Activated CD4-positive, CD25-positive, alpha-beta regulatory T cell treated with anti-CD3 and anti-CD28 coated beads, Interleukin-2, amount 50 U/mL, for 24 hours (primary cell): ENCODE results near the gene ATP5F1D.
A peak's percentile ranks its signal among the peaks of the same experiment; 100 is the strongest.

Source experiments
- ATAC-seq, 2 donors: fragments of 150-1000 bp; cut with Tn5 transposase; one replicate each; pipeline ENCODE4 v1.10.0; 2021; ENCODE audit warnings: mild to moderate bottlenecking in 1 of 2, moderate library complexity in 1 of 2

Gene ATP5F1D

DNA sequence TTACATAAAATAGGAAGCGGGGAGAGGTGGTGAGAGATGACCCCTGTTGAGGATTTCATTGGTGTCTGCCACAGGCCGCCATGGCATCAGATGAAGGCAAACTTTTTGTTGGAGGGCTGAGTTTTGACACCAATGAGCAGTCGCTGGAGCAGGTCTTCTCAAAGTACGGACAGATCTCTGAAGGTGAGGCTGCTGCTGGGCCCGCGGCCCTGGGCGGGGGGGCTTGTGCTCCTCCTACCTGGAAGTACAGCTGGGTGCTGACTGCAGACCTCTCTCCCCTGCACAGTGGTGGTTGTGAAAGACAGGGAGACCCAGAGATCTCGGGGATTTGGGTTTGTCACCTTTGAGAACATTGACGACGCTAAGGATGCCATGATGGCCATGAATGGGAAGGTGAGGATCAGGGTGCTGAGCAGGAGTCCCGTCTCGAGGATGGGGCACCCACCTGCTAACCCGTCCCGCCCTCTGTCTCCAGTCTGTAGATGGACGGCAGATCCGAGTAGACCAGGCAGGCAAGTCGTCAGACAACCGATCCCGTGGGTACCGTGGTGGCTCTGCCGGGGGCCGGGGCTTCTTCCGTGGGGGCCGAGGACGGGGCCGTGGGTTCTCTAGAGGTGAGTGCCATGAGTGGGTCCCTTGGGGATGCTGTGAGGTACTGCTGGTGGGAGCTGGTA lies 29.4 kb downstream of the ATP5F1D start:
- ATAC-seq = no peak

DNA sequence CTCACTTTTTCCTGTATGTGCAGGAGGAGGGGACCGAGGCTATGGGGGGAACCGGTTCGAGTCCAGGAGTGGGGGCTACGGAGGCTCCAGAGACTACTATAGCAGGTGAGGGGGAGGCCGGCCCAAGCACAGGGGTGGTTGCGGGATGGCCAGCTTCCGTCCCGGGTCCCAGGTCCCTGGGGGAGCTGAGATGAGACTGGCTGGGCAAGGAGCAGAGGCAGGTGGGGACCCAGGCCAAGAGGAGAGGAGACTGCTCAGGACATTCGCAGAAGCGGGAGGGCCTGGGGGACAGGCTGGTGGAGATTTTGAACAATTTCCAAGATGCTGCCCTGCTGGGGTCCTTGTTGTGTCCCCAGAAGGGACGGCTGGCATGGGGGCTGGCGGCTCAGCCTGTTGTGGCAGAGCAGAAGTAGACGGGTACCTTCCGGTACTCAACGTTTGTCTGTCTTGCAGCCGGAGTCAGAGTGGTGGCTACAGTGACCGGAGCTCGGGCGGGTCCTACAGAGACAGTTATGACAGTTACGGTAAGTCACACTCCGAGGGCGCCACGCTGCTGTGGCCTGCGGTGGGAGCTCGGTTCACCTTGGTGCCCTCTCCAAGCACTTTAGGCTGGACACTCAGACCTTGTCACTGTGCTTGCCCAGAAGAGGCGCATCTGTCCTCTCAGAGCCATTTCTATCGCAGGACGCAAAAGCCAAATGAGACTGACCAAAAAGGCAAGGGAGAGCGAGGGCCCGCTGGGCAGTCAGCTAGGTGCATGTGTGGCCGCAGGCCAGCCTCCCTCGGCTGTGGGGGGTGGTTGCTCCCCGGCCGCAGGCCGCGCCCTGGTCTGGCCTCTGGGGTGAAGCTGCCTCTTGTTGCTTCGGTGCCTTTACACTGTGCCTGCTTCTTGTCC lies 30.2 kb downstream of the ATP5F1D start:
- no peak for ATAC-seq

DNA sequence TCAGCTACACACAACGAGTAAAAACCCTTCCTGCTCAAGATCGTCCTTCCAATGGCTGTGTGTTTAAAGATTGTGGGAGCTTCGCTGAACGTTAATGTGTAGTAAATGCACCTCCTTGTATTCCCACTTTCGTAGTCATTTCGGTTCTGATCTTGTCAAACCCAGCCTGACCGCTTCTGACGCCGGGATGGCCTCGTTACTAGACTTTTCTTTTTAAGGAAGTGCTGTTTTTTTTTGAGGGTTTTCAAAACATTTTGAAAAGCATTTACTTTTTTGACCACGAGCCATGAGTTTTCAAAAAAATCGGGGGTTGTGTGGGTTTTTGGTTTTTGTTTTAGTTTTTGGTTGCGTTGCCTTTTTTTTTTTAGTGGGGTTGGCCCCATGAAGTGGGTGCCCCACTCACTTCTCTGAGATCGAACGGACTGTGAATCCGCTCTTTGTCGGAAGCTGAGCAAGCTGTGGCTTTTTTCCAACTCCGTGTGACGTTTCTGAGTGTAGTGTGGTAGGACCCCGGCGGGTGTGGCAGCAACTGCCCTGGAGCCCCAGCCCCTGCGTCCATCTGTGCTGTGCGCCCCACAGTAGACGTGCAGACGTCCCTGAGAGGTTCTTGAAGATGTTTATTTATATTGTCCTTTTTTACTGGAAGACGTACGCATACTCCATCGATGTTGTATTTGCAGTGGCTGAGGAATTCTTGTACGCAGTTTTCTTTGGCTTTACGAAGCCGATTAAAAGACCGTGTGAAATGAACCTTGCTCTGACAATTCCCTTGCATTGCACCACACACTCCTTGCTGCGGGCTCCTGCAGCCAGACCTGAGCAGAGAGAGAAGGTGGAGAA lies 31.1 kb downstream of the ATP5F1D start:
- no peak for ATAC-seq

DNA sequence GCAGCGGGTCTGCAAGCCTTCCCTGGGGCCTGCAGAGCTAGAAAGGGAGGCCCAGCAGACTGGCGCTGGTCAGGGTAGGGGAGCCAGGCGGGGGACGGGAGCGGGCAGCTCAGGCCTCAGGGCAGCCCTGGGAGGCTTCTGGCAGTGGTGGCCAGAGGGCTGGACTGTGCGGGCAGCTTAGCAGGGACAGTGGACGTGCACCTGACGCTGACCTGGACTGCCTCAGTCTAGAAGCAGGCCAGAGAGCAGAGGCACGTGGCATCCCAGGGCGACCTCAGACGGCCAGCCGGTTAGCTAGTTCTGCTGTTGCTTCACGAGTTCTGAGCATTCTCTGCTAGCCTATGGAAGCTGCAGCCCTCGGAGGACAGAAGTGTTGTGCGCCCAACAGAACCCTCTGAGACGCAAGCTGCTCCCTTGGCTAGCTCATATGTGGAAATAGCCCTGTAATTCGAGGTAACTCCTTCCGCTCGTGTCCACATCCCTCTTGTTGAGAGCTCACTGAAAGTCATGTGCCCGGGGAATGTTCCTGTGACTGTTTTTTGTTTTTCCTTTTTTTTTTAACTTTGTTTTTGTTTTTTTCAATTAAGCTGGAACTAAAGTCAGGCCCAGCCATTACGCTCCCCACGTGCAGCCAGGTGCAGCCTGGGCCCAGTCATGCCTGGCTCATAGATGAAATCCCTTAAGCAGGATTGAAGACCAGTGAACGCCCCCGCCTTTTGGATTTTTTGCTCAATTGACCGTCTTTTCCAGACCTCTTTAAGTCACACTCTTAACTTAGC lies 31.9 kb downstream of the ATP5F1D start:
- no peak for ATAC-seq

DNA sequence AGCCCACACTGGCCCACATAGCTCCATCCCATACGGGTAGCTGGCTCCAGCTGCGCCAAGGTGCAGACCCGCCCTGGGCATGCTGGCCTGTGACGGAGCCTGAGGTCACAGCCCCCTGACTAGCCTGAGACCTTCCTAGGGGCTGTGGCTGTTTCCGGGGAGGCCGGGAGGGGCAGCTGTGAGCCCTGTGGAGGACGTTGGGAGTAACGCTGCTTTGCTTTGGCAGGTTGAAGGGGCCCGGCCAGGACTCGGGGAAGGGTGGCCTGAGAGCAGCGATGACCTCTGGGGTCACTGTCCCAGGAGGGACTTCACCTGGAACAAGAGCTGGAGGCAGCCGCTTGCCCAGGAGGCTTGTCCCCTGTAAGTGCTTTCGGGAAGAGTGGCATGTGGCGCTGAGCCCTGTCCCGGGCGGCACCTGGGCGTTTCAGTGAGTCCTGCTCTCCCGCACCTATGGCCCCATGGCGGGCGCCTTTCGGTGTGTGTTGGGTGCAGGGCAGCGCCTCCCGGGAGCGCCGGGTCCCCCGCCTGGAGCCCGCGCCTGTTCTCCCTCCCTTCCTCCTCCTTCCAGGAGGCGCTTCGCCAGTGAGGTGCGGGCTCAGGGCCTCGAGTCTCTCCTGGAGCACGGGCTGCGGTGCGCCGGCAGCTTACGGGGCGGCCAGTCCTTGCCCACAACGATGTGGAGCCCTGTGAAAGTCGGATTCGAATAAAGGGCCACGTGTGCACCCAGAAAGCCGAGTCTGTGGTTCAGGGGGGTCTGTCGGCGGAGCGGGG lies 32.7 kb downstream of the ATP5F1D start:
- ATAC-seq = no peak

DNA sequence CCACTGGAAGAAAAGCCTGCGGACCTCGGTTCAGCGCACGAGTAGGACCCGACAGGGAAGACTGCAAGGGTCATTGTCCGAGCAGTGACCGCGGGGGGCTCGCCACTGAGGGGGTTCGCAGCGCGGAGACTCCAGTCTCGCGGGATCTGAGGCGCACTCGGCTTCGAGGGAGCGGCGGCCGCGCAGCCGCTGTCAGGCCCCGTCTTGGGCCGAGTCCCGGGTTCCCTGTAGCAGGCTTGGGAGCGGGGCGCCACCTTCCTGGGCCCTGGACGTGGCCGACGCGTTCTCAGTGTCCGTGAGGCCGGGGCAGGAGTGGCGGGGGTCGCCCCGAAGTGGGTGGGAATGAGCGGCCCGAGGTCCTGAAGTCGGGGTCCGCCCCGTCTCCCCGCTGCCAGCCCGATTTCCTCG lies 33.3 kb downstream of the ATP5F1D start:
- ATAC-seq = no peak

DNA sequence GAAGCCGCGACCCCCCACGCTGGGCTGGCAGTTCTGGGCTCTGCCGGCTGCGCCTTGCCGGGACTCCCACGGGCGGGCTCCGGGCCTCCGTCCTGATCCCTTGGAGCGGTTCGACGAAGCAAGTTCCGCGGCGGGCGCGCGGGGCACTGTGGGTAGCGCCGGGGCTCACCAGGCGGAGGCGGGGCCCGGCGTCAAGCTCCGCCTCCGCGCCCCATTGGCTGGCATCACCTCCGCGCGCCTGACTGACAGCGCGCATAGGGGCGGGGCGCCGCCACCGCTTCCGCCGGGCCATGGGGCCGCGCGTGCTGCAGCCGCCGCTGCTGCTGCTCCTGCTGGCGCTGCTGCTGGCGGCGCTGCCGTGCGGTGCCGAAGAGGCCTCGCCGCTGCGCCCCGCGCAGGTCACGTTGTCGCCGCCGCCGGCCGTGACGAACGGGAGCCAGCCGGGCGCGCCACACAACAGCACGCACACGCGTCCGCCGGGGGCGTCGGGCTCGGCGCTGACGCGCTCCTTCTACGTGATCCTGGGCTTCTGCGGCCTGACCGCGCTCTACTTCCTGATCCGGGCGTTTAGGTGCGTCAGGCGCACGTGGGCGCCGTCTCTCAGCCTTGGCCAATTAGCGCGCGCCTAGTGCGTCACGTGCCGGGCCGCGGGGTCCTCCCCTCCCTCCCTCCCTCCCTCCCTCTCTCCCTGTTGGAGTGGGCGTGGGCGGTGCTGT lies 33.9 kb downstream of the ATP5F1D start, which contains the start of gene FAM174C:
Gene FAM174C (plus strand): TSS at position 271 of the 716 bp plus-strand sequence. CDS start 20 bp downstream, at position 291.
- peak; percentile 87 to 88 for ATAC-seq

DNA sequence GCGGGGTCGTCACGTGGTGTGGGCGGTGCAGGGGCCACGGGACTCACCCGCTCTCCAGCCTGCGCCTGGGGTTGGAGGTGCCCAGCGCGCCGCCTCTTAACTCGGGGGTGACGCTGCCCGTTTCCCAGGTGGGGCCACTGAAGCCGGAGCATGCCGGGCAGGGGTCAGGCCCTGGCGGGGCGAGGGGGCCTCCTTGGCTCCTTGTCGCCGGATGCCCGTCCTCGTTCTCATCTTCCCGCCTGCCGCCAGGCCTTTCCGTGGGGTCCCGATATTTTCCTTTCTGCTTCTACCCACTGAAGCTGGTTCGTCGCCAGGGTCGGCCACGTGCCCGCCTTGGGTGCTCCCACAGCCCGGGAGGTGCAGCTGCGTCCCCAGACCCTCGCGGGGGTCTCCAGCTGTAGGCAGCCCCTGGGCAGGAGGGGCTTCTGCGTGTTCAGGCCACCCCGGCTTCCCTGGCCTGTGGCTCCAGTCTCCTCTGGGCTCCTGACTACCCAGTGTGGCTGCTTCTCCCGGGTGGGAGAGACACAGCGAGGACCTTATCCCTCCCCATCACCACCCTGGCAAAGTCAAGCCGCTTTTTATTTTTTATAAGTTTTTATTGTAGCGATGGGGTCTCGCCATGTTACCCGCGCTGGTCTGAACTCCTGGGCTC lies 34.6 kb downstream of the ATP5F1D start:
- ATAC-seq = no peak

DNA sequence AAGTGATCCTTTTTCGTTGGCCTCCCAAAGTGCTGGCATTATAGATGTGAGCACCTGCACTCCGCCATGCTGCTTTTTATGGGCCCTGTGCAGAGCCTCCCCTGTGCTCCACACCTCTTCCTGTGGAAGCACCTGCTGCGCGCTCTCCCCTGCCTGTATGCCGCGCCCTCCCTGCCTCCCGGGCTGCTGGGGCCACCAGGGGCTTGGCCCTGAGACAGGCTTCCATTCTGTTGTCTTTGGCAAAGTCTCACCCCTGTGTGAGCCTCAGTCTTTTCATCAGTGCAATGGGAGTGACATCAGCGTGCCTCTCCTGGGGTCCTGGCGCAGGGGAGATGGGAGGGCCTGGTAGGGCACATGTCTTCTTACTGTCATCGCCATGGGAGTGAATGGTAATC lies 35.1 kb downstream of the ATP5F1D start:
- ATAC-seq = no peak

DNA sequence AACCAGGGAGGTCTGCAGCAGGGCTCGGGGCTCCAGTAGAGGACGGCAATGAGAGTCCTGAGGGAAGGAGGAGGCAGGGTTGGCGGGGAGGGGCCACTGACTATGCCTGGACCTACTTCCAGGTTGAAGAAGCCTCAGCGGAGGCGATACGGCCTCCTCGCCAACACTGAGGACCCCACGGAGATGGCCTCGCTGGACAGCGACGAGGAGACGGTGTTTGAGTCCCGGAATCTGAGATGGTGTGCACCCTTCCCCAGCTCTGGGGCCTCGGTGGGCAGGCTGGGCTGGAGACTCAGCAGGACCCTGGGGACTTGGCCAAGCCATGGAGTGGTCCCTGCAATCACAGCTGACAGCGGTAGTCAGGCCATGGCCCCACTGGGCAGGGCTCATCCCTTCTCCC lies 35.5 kb downstream of the ATP5F1D start:
- ATAC-seq = no peak

DNA sequence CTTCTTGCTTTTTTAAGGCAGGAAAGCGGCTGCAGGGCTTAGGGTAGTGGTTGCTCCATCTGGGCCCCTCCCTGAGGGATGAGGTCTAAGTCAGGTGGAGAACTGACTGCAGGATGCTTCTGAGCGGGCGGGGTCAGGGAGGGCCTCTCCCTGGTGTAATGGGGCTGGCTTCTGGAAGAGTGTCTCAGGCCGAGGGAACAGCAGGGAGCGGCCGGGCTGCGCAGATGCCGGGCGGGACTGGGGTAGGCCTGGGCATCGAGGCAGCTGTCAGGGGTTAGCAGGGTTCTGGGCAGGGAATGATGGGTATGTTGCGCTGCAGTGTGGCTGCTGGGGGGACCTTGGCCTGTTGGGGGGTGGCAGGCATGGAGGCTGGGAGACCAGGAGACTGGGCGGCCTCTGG lies 36.5 kb downstream of the ATP5F1D start:
- ATAC-seq = no peak

DNA sequence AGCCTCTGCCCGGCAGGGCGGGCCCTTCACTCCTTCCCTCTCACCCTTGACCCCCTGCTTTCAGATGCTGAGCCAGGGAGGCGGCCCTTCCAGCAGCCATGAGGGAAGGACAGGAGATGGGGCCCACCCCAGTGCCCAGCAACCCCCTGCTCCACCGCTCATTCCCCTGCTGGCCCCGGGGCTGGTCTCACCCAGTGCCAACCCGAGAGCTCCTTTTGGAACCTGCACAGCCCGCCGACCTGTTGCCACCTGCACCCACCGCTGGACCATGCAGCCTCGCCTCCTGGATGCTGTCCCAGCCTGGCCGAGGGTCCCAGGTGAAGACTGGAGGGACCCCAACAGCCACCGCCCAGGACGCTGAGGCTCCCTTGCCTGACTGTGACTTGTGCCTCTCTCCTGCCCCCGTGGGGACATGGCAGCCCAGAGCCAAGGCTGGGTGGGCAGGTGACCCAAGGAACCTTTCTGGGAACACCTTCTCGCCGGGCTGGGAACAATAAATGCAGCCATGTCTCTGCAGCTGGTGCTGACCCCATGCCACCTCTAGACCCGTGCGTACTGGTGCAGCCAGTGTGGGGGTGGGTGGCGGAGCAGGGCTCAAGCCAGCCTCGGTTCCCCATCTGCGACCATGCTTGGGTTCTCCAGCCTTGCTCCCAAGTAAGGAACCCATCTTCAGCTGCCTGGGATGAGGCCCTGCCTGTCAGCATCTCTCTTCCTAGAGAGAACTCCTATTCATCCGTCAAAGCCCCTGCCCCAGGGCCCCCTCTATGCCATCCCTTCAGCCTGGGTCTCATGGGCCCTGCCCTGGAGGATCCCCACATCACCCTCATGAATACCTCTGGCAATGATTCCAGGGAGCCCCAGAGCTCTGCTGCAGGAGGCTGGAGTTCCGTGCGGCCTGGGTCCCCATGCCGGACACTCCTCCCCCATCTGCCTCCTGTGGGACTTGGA lies 37.4 kb downstream of the ATP5F1D start:
- ATAC-seq = no peak

DNA sequence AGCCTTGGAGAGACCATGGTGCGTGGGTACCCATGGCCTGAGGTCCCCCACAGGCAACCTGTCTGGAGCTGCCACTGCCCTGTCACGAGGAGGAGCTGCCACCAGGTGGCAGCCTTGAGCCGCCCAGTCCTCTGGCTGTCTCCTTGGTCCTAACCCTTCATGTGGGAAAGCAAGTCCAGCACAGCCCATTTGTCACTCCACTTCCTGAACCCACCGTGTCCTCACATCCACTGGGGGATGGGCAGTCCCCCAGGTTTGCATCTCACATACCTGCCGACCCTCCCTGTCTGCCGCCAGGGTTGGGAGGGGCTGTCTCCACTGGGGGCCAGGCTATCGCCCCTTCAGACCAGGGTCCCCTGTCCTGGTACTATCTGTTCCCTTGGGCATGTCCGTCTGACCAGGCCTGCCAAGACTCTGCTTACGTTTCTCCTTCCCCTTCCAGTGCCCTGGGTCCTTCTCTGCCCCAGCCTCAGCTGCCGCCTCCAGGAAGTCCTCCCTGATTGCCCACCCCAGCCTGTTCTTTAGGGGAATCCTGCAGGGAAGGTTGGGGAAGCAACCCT lies 38.3 kb downstream of the ATP5F1D start:
- ATAC-seq = peak in 1 of 2 donors; percentile 9

DNA sequence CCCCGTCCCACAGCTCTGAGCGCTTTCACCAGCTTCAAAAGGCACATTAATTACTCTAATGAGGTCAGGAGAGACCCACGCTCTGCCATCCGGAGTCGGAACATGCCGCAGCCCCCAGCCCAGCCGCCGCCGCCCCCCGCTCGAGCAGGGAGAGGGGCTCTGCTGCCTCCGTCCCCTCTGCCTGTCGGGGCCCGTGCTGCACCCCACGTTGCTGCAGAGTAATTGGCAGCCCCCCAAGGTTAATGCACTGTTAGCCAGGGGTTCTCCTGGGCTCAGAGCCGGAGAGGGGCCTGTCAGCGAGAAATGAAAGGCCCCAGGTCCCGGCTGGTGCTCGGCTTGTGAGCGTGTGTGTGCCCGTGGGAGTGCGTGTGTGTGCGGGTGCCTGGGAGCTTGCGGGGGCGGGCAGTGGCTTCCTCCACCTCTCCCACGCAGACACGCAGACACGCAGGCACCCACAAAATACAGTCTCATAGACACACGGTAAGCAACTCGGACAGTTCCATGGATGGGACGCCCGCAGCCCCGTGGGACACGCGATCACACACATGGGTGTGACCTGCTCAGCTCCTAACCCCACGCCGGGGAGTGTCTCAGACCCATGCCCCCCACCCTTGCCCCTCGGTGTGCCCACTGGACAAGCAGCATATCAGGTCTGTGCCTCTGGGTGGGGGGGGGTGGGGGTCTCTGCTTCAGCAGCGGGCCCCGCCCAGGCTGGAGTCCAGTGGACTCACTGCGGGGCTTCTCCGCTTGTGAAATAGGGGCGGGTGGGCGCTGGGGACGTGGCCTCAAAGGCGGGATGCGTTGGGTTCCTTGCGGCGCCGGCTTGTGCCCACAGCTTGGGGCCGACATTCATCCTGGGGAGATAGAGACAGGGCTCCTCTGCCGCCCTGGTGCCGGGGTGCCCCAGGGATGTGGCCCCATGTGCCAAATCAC lies 39.4 kb downstream of the ATP5F1D start:
- ATAC-seq = no peak

DNA sequence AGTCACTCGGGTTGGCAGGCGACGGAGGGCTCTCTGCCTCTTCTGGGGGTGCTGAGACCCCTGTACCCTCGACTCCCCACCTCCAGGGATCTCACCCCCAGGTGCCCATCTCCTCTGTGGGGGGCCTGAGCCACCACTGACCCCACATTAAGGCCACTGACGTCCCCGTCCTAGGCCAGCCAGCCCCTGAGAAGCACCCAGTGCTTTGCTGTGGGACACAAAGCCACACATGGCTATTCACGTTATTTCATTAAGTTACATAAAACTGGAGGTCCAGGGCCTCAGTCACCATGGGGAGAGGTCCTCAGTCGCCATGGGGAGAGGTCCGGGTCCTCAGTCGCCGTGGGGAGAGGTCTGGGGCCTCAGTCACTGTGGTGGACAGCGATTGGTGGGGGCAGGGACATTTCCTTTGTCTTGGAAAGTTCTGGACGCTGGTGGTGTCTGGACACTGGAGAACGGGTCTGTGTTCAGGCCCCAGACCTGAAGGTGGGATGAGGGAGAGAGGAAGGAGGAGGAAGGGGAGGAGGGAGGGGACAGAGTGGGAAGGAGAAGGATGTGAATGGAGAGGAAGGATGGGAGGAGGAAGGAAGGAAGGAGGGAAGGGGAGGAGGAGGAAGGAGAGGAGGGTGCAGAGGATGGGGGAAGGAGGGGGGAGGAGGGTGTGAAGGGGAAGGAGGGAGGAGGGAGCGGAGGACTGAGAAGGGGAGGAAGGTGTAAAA lies 40.2 kb downstream of the ATP5F1D start:
- no peak for ATAC-seq

DNA sequence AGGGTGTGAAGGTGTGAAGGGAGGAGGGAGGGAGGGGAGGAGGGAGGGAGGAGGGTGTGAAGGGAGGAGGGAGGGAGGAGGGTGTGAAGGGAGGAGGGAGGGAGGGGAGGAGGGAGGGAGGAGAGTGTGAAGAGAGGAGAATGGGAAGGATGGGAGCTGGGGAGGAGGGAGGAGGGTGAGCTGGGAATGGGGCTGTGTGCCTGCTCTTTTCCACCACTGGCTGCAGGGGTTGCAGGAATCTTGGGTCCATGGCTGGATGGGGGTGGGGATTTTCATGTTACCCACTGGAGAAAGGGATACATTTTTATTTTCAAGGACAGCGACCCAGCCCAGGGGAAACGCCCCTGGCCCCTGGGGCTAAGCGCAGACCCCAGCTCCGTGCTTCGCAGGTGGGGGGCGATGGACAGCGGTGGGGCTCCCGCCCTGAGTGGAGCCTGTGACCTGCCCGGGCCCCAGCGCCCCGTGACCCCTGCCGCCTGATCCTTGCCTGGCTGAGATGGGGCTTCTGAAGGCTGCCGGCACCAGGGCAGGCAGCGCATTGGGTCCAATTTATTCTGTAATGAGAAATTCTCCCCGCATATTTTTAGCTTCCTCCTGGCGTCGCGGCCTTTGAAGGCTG lies 41.1 kb downstream of the ATP5F1D start:
- ATAC-seq = no peak
